Breast epithelium (tissue), 4 donors: Measurements from ENCODE around the gene TM9SF2. TPM values are rescaled to one million over a fixed set of nuclear protein-coding genes. Genes with fewer than 3 reads are reported as not detected.

Source experiments
- DNase-seq, 2 donors: peaks; one replicate each; pipeline ENCODE4 v3.0.0-alpha.2; 2019; ENCODE audit warnings: low spot score in 2 of 2
- H3K27ac ChIP-seq, 2 donors: fragments of 200-600 bp; sonication (generic) in 1 of 2; one replicate each; pipeline ENCODE4 v1.5.1; 2016 to 2019; ENCODE audit warnings: mild to moderate bottlenecking in 1 of 2
- H3K27me3 ChIP-seq, 2 donors: fragments of 200-600 bp; sonication (generic) in 1 of 2; one replicate each; pipeline versions ENCODE4 v1.5.1 to v1.6.0; 2017 to 2019; ENCODE audit warnings: control low read depth in 1 of 2, mild to moderate bottlenecking in 1 of 2
- H3K36me3 ChIP-seq: fragments of 200-600 bp; one replicate; pipeline ENCODE4 v1.5.1; 2019
- H3K4me1 ChIP-seq, 2 donors: fragments of 200-600 bp; sonication (generic); one replicate each; pipeline ENCODE4 v1.5.1; 2016 to 2019; ENCODE audit warnings: control low read depth in 1 of 2
- H3K4me3 ChIP-seq, 3 donors: fragments of 200-600 bp; sonication (generic); 1 replicate in 2 of 3; 2 replicates in 1 of 3; pipeline ENCODE4 v1.5.1; 2016 to 2019; ENCODE audit warnings: mild to moderate bottlenecking in 3 of 3, moderate library complexity in 2 of 3
- H3K9me3 ChIP-seq, 2 donors: fragments of 200-600 bp; sonication (generic) in 1 of 2; one replicate each; pipeline ENCODE4 v1.5.1; 2016 to 2019; ENCODE audit warnings: control low read depth in 1 of 2
- CTCF ChIP-seq, 3 donors: fragments of 450-650 bp; IDR thresholded peaks; one replicate each; pipeline ENCODE4 v1.5.1; 2016 to 2017; ENCODE audit warnings: antibody characterized with exemption in 3 of 3, mild to moderate bottlenecking in 3 of 3, moderate library complexity in 3 of 3
- POLR2A ChIP-seq: fragments of 450-650 bp; IDR thresholded peaks from one replicate; pipeline ENCODE4 v1.6.1; 2016; ENCODE audit warnings: antibody characterized with exemption, mild to moderate bottlenecking, moderate library complexity
- POLR2AphosphoS5 ChIP-seq, 3 donors: sonication (generic); formaldehyde crosslinking; IDR thresholded peaks; one replicate each; pipeline ENCODE4 v1.6.1; 2017; ENCODE audit warnings: antibody characterized with exemption in 3 of 3
- intact Hi-C: fragments of 100-400 bp; cut with DNase I; formaldehyde crosslinking; loops from one replicate; pipeline ENCODE4 v1.15.1; 2023; ENCODE audit warnings: low total_unique reads
- total RNA-seq, 3 donors: library from RNA; depleted of rRNA; stranded (reverse); fragments of >200 nt; gene quantifications; one replicate each; pipeline ENCODE4 v1.1.0, GENCODE V29; 2016

TM9SF2 gene
- total RNA-seq, 3 donors from 2014 or later, result 95.1 to 155 (median 107) TPM

GRCh38 chr13:99585609-99586008 is 84.3 kb downstream of the TM9SF2 start:
- H3K27ac ChIP-seq, result no peak overlapping the region
- H3K9me3 ChIP-seq, result no peaks in the 10 kb centered on the region
- no peak for DNase-seq
- TF ChIP-seq POLR2AphosphoS5 (IDR thresholded peaks at IDR 0.05), result no peak
- TF ChIP-seq CTCF (IDR thresholded peaks at IDR 0.05), result no peak
- no peak for TF ChIP-seq POLR2A
- no peaks in the 10 kb centered on the region for H3K4me1 ChIP-seq
- no peaks in the 10 kb centered on the region for H3K27me3 ChIP-seq
- intact Hi-C loops, result no loop called here
- H3K4me3 ChIP-seq, result no peak overlapping the region
- H3K36me3 ChIP-seq, result no peaks in the 10 kb centered on the region

- H3K36me3 ChIP-seq, result no peaks in the 10 kb centered on the region
- intact Hi-C loops, result no loop called here
These were observed 85.7 kb downstream of the TM9SF2 start for GRCh38 chr13:99587021-99587420.

GRCh38 chr13:99587893-99588606 is 86.8 kb downstream of the TM9SF2 start:
- Histone ChIP-seq H3K27me3 (no peaks in the 10 kb centered on the region), H3K27ac (no peak overlapping the region), H3K36me3 (no peaks in the 10 kb centered on the region), H3K4me3 (no peak overlapping the region), H3K4me1 (no peaks in the 10 kb centered on the region), H3K9me3 (no peaks in the 10 kb centered on the region)
- intact Hi-C loops, result no loop called here
- TF ChIP-seq CTCF (IDR thresholded peaks at IDR 0.05), result no peak
- no peak for TF ChIP-seq POLR2A
- no peak for TF ChIP-seq POLR2AphosphoS5 (IDR thresholded peaks at IDR 0.05)
- no peak for DNase-seq

More at GRCh38 chr13:99587021-99587420, 85.7 kb downstream of the TM9SF2 start:
- no peak overlapping the region for H3K27ac ChIP-seq
- H3K27me3 ChIP-seq, result no peaks in the 10 kb centered on the region
- TF ChIP-seq POLR2AphosphoS5 (IDR thresholded peaks at IDR 0.05) (no peak), POLR2A (no peak), CTCF (IDR thresholded peaks at IDR 0.05) (no peak)
- no peaks in the 10 kb centered on the region for H3K9me3 ChIP-seq
- H3K4me3 ChIP-seq, result no peak overlapping the region
- no peaks in the 10 kb centered on the region for H3K4me1 ChIP-seq
- DNase-seq, result no peak

- H3K4me1 ChIP-seq, result no peaks in the 10 kb centered on the region
- H3K36me3 ChIP-seq, result no peaks in the 10 kb centered on the region
- DNase-seq, result no peak
- no peak for TF ChIP-seq POLR2AphosphoS5 (IDR thresholded peaks at IDR 0.05)
- no peak for TF ChIP-seq POLR2A
- TF ChIP-seq CTCF (IDR thresholded peaks at IDR 0.05), result no peak
- no peak overlapping the region for H3K27ac ChIP-seq
- no peaks in the 10 kb centered on the region for H3K9me3 ChIP-seq
- no peak overlapping the region for H3K4me3 ChIP-seq
- H3K27me3 ChIP-seq, result no peaks in the 10 kb centered on the region
- intact Hi-C loops, result no loop called here
These were observed 88.3 kb downstream of the TM9SF2 start for GRCh38 chr13:99589575-99589974.

GRCh38 chr13:99590519-99591011 is 89.3 kb downstream of the TM9SF2 start:
- Histone ChIP-seq H3K4me1 (no peaks in the 10 kb centered on the region), H3K27me3 (no peaks in the 10 kb centered on the region), H3K4me3 (no peak overlapping the region), H3K27ac (peak overlapping the region in 1 of 2 donors; percentile 65), H3K36me3 (no peaks in the 10 kb centered on the region), H3K9me3 (no peaks in the 10 kb centered on the region)
- DNase-seq, result no peak
- intact Hi-C loops, result no loop called here
- TF ChIP-seq CTCF (IDR thresholded peaks at IDR 0.05) (no peak), POLR2A (no peak), POLR2AphosphoS5 (IDR thresholded peaks at IDR 0.05) (no peak)
